H9 (cell line): Measurements from ENCODE around the gene CKB. TPM values are rescaled to one million over a fixed set of nuclear protein-coding genes. Genes with fewer than 3 reads are reported as not detected.

Experiments
- DNase-seq: peaks from one replicate; pipeline ENCODE4 v3.0.0-alpha.2; 2017
- H2AFZ ChIP-seq: one replicate; pipeline ENCODE4 v1.6.1; 2013; ENCODE audit warnings: mild to moderate bottlenecking, low read length, control low read depth, moderate library complexity
- H2AK5ac ChIP-seq: 2 replicates; pipeline ENCODE4 v1.6.1; 2013; ENCODE audit warnings: low read length, control low read depth, mixed read lengths; ENCODE audit not compliant: insufficient read length
- H2BK120ac ChIP-seq: one replicate; pipeline ENCODE4 v1.6.1; 2013; ENCODE audit warnings: low read depth, mild to moderate bottlenecking, low read length, control low read depth, inconsistent platforms; ENCODE audit not compliant: poor library complexity, severe bottlenecking
- H2BK12ac ChIP-seq: 2 replicates; pipeline ENCODE4 v1.6.1; 2013; ENCODE audit warnings: low read length, control low read depth, mixed read lengths, low read depth; ENCODE audit not compliant: insufficient read length
- H2BK15ac ChIP-seq: 2 replicates; pipeline ENCODE4 v1.6.1; 2013; ENCODE audit warnings: low read depth, low read length, control low read depth
- H2BK20ac ChIP-seq: one replicate; pipeline ENCODE4 v1.6.1; 2013; ENCODE audit warnings: low read depth, mild to moderate bottlenecking, low read length, control low read depth, inconsistent platforms; ENCODE audit not compliant: poor library complexity, severe bottlenecking
- H2BK5ac ChIP-seq: 2 replicates; pipeline ENCODE4 v1.6.1; 2013; ENCODE audit warnings: low read length, control low read depth, mixed read lengths; ENCODE audit not compliant: insufficient read length
- H3K14ac ChIP-seq: 2 replicates; pipeline ENCODE4 v1.6.1; 2013; ENCODE audit warnings: low read length, control low read depth; ENCODE audit not compliant: insufficient read depth
- H3K18ac ChIP-seq: 2 replicates; pipeline ENCODE4 v1.6.1; 2013; ENCODE audit warnings: low read depth, mild to moderate bottlenecking, mixed read lengths, low read length, control low read depth; ENCODE audit not compliant: insufficient read length
- H3K23ac ChIP-seq: 2 replicates; pipeline ENCODE4 v1.6.1; 2013; ENCODE audit warnings: low read length, control low read depth, mixed read lengths, low read depth; ENCODE audit not compliant: insufficient read length
- H3K23me2 ChIP-seq: 2 replicates; pipeline ENCODE4 v1.6.1; 2013; ENCODE audit warnings: low read depth, mild to moderate bottlenecking, mixed read lengths, low read length, control low read depth; ENCODE audit not compliant: insufficient read length, poor library complexity, severe bottlenecking
- H3K27ac ChIP-seq: 2 replicates; pipeline ENCODE4 v1.5.1; 2013; ENCODE audit warnings: low read length, control low read depth, mixed read lengths, low read depth; ENCODE audit not compliant: insufficient read length
- H3K27me3 ChIP-seq: 2 replicates; pipeline ENCODE4 v1.6.1; 2013; ENCODE audit warnings: low read length, control low read depth, inconsistent platforms; ENCODE audit not compliant: insufficient read depth
- H3K4ac ChIP-seq: 2 replicates; pipeline ENCODE4 v1.6.1; 2013; ENCODE audit warnings: low read depth, mild to moderate bottlenecking, control low read depth, inconsistent platforms, low read length, moderate library complexity
- H3K4me1 ChIP-seq: 2 replicates; pipeline ENCODE4 v1.6.1; 2013; ENCODE audit warnings: low read length, control low read depth, inconsistent platforms; ENCODE audit not compliant: insufficient read depth
- H3K4me2 ChIP-seq: 2 replicates; pipeline ENCODE4 v1.6.1; 2013; ENCODE audit warnings: low read length, control low read depth, mixed read lengths; ENCODE audit not compliant: insufficient read length, insufficient read depth
- H3K56ac ChIP-seq: 2 replicates; pipeline ENCODE4 v1.6.1; 2013; ENCODE audit warnings: low read depth, mild to moderate bottlenecking, mixed read lengths, low read length, control low read depth; ENCODE audit not compliant: insufficient read length
- H3K79me1 ChIP-seq: 2 replicates; pipeline ENCODE4 v1.6.1; 2013; ENCODE audit warnings: low read depth, mild to moderate bottlenecking, moderate library complexity, low read length, control low read depth, inconsistent platforms; ENCODE audit not compliant: insufficient read depth, poor library complexity, severe bottlenecking
- H3K79me2 ChIP-seq: 2 replicates; pipeline ENCODE4 v1.6.1; 2013; ENCODE audit warnings: low read length, control low read depth, inconsistent platforms; ENCODE audit not compliant: insufficient read depth
- H3K9ac ChIP-seq: 2 replicates; pipeline ENCODE4 v1.6.1; 2013; ENCODE audit warnings: low read length, control low read depth, mixed read lengths; ENCODE audit not compliant: insufficient read length; ENCODE audit errors: extremely low read depth
- H3K9me3 ChIP-seq: one replicate; pipeline ENCODE4 v1.6.1; 2013; ENCODE audit warnings: low read depth, low read length, inconsistent platforms; ENCODE audit not compliant: control insufficient read depth
- H3T11ph ChIP-seq: one replicate; pipeline ENCODE4 v1.6.1; 2013; ENCODE audit warnings: mild to moderate bottlenecking, low read length, control low read depth, inconsistent platforms
- H4K20me1 ChIP-seq: one replicate; pipeline ENCODE4 v1.6.1; 2013; ENCODE audit not compliant: control insufficient read depth, insufficient read length, insufficient read depth
- H4K5ac ChIP-seq: 2 replicates; pipeline ENCODE4 v1.6.1; 2013; ENCODE audit warnings: low read depth, mild to moderate bottlenecking, mixed read lengths, low read length, control low read depth; ENCODE audit not compliant: insufficient read length
- H4K8ac ChIP-seq: replicated peaks from 2 replicates; pipeline ENCODE4 v1.6.1; 2013; ENCODE audit warnings: low read length, control low read depth, mixed read lengths, low read depth; ENCODE audit not compliant: insufficient read length
- H4K91ac ChIP-seq: 2 replicates; pipeline ENCODE4 v1.6.1; 2013; ENCODE audit warnings: low read depth, mild to moderate bottlenecking, moderate library complexity, mixed read lengths, low read length, control low read depth; ENCODE audit not compliant: insufficient read length
- H3K27ac Mint-ChIP-seq, 3 experiments: 2 replicates in 2 of 3; 3 replicates in 1 of 3; pipeline ENCODE4 v1.8.0; 2020 to 2021; ENCODE audit warnings: mixed read lengths in 3 of 3, mild to moderate bottlenecking in 1 of 3, moderate library complexity in 1 of 3
- H3K27me3 Mint-ChIP-seq: 2 replicates; pipeline ENCODE4 v1.8.0; 2021; ENCODE audit warnings: low read depth, mild to moderate bottlenecking, moderate library complexity, mixed read lengths
- H3K36me3 Mint-ChIP-seq, 3 experiments: 2 replicates in 2 of 3; 3 replicates in 1 of 3; pipeline ENCODE4 v1.8.0; 2020 to 2021; ENCODE audit warnings: low read depth in 3 of 3, mixed read lengths in 3 of 3; ENCODE audit not compliant: insufficient read depth in 1 of 3
- H3K4me1 Mint-ChIP-seq, 2 experiments: 2 replicates each; pipeline ENCODE4 v1.8.0; 2020; ENCODE audit warnings: mixed read lengths in 2 of 2
- H3K4me3 Mint-ChIP-seq, 2 experiments: 2 replicates in 1 of 2; 3 replicates in 1 of 2; pipeline ENCODE4 v1.8.0; 2020 to 2021; ENCODE audit warnings: mild to moderate bottlenecking in 2 of 2, mixed read lengths in 2 of 2, moderate library complexity in 1 of 2
- H3K9me3 Mint-ChIP-seq, 2 experiments: 2 replicates in 1 of 2; 3 replicates in 1 of 2; pipeline ENCODE4 v1.8.0; 2020; ENCODE audit warnings: mild to moderate bottlenecking in 2 of 2, mixed read lengths in 2 of 2, moderate library complexity in 1 of 2
- WGBS: extraction: QIAGEN DNeasy Blood & Tissue Kit; methylation state at CpG from one replicate; pipeline ENCODE4 v1.1.7; 2013; ENCODE audit warnings: missing lambda C conversion rate, low lambda C conversion rate, mixed read lengths; ENCODE audit not compliant: insufficient read length; ENCODE audit errors: extremely low coverage; 5-methylcytosine and 5-hydroxymethylcytosine counted together
- total RNA-seq: library from RNA; stranded (reverse); gene quantifications from 2 replicates; pipeline ENCODE4 v1.2.1, GENCODE V29; 2021
- TF ChIP-seq, protein P1 (sequence below): fragments of 200-600 bp; sonication (generic); conservative IDR thresholded peaks from 3 replicates; pipeline ENCODE4 v1.8.0; 2021; ENCODE audit warnings: antibody characterized with exemption, mild to moderate bottlenecking

The CKB gene
- total RNA-seq, 1 experiment from 2014 or later: 517 TPM

DNA sequence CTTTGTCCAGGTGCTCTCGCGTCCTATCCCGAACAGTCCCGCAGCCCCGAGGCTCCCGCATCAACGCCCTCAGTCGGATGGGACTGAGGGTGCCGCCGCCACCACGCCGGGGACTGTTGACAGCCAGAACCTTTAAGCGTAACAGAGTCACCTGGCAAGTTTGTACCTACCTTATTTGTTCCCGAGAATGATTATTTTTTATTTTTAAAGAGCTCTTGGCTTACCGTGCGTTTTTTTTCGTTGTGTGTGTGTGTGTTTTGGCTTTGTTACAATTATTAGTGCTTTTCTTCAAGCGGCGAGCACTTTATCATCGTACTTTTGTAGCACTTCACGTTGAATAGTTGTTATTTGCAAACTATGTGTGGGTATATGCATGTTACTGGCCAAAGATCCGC is 40.6 kb upstream of the CKB start:
- H3K27ac Mint-ChIP-seq: peak overlapping the region; percentile 46 to 91 (median 62)
- no peaks in the 10 kb centered on the region for H3K4me1 ChIP-seq
- no peak overlapping the region for H3K18ac ChIP-seq
- peaks cover 19 to 25% (median 24%) of the 10 kb centered on the region in 3 experiments for H3K36me3 Mint-ChIP-seq
- no peak overlapping the region for H3K27ac ChIP-seq
- no peak overlapping the region for H4K8ac ChIP-seq
- H3K4me1 Mint-ChIP-seq: peaks cover 25 to 27% of the 10 kb centered on the region in 2 experiments
- no peak for DNase-seq
- peaks cover 12% of the 10 kb centered on the region for H3K79me1 ChIP-seq
- H2BK5ac ChIP-seq: no peak overlapping the region
- no peak overlapping the region for H2BK15ac ChIP-seq
- no peak overlapping the region for H4K91ac ChIP-seq
- H3K56ac ChIP-seq: no peak overlapping the region
- peak overlapping the region; percentile 84; the same call in 1 of the 2 replicates for H3K14ac ChIP-seq
- peak overlapping the region; percentile 77 for H3K9ac ChIP-seq
- H3K23me2 ChIP-seq: peaks cover 13% of the 10 kb centered on the region
- H2BK12ac ChIP-seq: no peak overlapping the region
- H3K27me3 Mint-ChIP-seq: no peaks in the 10 kb centered on the region
- no peaks in the 10 kb centered on the region for H3K9me3 Mint-ChIP-seq
- no CpG with 5 or more reads among the region's 22 CpGs for WGBS
- no peak overlapping the region for H3K4ac ChIP-seq
- TF ChIP-seq, protein P1, sequence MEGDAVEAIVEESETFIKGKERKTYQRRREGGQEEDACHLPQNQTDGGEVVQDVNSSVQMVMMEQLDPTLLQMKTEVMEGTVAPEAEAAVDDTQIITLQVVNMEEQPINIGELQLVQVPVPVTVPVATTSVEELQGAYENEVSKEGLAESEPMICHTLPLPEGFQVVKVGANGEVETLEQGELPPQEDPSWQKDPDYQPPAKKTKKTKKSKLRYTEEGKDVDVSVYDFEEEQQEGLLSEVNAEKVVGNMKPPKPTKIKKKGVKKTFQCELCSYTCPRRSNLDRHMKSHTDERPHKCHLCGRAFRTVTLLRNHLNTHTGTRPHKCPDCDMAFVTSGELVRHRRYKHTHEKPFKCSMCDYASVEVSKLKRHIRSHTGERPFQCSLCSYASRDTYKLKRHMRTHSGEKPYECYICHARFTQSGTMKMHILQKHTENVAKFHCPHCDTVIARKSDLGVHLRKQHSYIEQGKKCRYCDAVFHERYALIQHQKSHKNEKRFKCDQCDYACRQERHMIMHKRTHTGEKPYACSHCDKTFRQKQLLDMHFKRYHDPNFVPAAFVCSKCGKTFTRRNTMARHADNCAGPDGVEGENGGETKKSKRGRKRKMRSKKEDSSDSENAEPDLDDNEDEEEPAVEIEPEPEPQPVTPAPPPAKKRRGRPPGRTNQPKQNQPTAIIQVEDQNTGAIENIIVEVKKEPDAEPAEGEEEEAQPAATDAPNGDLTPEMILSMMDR: no peak
- no peak overlapping the region for H3T11ph ChIP-seq
- H3K9me3 ChIP-seq: no peaks in the 10 kb centered on the region
- no peak overlapping the region for H2BK120ac ChIP-seq
- no peak overlapping the region for H2BK20ac ChIP-seq
- no peak overlapping the region for H2AK5ac ChIP-seq
- no peak overlapping the region for H2AFZ ChIP-seq
- H3K4me2 ChIP-seq: peak overlapping the region; percentile 99
- H4K20me1 ChIP-seq: no peaks in the 10 kb centered on the region
- H4K5ac ChIP-seq: no peak overlapping the region
- H3K27me3 ChIP-seq: no peaks in the 10 kb centered on the region
- H3K79me2 ChIP-seq: peaks cover 32% of the 10 kb centered on the region; the same call in 1 of the 2 replicates
- H3K4me3 Mint-ChIP-seq: peak overlapping the region; percentile 85 to 98
- no peak overlapping the region for H3K23ac ChIP-seq
